Mammary epithelial cell (primary cell): ENCODE measurements around the gene CYTH3.
"Not testable (repeated sequence)": the region's sequence is repeated elsewhere in the genome, so short reads cannot be mapped to it uniquely, and the experiment has no call there.

Experiments used
- EZH2 ChIP-seq: IDR thresholded peaks from 2 replicates; pipeline ENCODE4 v1.6.1; 2012; ENCODE audit warnings: low read length, inconsistent platforms, borderline replicate concordance
- TF ChIP-seq, protein P1 (sequence below), 2 donors: IDR thresholded peaks in 1 of 2; conservative IDR thresholded peaks in 1 of 2; 2 replicates each; pipeline ENCODE4 v1.5.1; 2011 to 2012; ENCODE audit warnings: inconsistent platforms in 2 of 2, low read length in 2 of 2, mild to moderate bottlenecking in 2 of 2, control low read depth in 1 of 2, low read depth in 1 of 2; ENCODE audit not compliant: insufficient read depth in 1 of 2; ENCODE audit errors: extremely low read depth in 1 of 2

DNA sequence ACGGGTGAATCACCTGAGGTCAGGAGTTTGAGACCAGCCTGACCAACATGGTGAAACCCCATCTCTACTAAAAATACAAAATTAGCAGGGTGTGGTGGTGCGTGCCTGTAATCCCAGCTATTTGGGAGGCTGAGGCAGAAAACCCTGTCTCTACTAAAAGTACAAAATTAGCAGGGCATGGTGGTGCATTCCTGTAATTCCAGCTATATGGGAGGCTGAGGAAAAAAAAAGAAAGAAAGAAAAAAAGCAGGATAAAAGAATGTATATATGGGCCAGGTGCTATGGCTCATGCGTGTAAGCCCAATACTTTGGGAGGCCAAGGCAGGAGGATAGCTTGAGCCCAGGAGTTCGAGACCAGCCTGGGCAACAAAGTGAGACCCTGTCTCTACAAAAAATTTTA is 29.0 kb upstream of the CYTH3 start:
- TF ChIP-seq, protein P1, sequence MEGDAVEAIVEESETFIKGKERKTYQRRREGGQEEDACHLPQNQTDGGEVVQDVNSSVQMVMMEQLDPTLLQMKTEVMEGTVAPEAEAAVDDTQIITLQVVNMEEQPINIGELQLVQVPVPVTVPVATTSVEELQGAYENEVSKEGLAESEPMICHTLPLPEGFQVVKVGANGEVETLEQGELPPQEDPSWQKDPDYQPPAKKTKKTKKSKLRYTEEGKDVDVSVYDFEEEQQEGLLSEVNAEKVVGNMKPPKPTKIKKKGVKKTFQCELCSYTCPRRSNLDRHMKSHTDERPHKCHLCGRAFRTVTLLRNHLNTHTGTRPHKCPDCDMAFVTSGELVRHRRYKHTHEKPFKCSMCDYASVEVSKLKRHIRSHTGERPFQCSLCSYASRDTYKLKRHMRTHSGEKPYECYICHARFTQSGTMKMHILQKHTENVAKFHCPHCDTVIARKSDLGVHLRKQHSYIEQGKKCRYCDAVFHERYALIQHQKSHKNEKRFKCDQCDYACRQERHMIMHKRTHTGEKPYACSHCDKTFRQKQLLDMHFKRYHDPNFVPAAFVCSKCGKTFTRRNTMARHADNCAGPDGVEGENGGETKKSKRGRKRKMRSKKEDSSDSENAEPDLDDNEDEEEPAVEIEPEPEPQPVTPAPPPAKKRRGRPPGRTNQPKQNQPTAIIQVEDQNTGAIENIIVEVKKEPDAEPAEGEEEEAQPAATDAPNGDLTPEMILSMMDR (conservative IDR thresholded peaks at IDR 0.05 in 1 of 2, IDR thresholded peaks at IDR 0.05 in 1 of 2; ENCODE audit: extremely low read depth in 1 of 2, insufficient read depth in 1 of 2, low read depth in 1 of 2, low read length in 2 of 2): not testable (repeated sequence)
- TF ChIP-seq EZH2: not testable (repeated sequence)
